ENCODE measurements around the gene AHI1.
"Not testable (repeated sequence)": the region's sequence is repeated elsewhere in the genome, so short reads cannot be mapped to it uniquely, and the experiment has no call there.

The AHI1 gene

GRCh38 chr6:135358251-135358821, 139.2 kb downstream of the AHI1 start:
- Histone ChIP-seq H3K4me1 (ENCODE audit: control insufficient read depth, insufficient read depth, low read length, poor library complexity, severe bottlenecking) (no peaks in the 10 kb centered on the region), H3K4me3 (ENCODE audit: extremely low read depth, insufficient read depth, low read length, poor library complexity, severe bottlenecking) (no peak overlapping the region), H3K36me3 (ENCODE audit: control insufficient read depth, insufficient read depth, low read length) (no peaks in the 10 kb centered on the region), H3K27ac (ENCODE audit: low read depth, low read length, severe bottlenecking) (no peak overlapping the region), H3K9me3 (ENCODE audit: control insufficient read depth, low read length) (no peaks in the 10 kb centered on the region)
- 100% methylated on average over 1 of the region's 1 CpG; no CpG with 5 or more reads in 1 of the 2 experiments for WGBS, 2 experiments (ENCODE audit: insufficient coverage in 2 of 2)

- Histone ChIP-seq H3K4me3 (ENCODE audit: extremely low read depth, insufficient read depth, low read length, poor library complexity, severe bottlenecking) (no peak overlapping the region), H3K36me3 (ENCODE audit: control insufficient read depth, insufficient read depth, low read length) (no peaks in the 10 kb centered on the region), H3K9me3 (ENCODE audit: control insufficient read depth, low read length) (no peaks in the 10 kb centered on the region), H3K4me1 (ENCODE audit: control insufficient read depth, insufficient read depth, low read length, poor library complexity, severe bottlenecking) (no peaks in the 10 kb centered on the region), H3K27ac (ENCODE audit: low read depth, low read length, severe bottlenecking) (no peak overlapping the region)
- no CpG with 5 or more reads among the region's 1 CpG for WGBS, 2 experiments (ENCODE audit: insufficient coverage in 2 of 2)
Measured at GRCh38 chr6:135354407-135354806, 143.1 kb downstream of the AHI1 start.

DNA sequence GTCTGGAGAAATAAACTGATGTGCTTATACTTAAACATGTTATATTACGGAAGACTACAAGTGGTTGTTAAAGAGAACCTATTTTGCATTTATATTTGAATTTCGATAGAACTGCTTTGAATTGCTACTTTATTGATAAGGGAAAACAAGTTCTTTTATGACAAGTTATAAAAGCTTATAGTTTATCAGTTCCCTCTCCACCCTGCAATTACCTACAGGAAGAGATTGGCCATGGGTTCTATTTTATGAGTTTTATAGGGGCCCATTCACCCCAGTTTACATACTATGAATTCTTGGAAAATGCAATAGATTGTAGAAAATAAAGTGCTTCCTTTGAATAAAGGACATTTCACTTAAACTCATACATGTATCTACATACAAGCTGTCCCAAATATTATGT, 144.4 kb downstream of the AHI1 start:
- H3K4me1 ChIP-seq (ENCODE audit: control insufficient read depth, insufficient read depth, low read length, poor library complexity, severe bottlenecking) = no peaks in the 10 kb centered on the region
- no peak overlapping the region for H3K4me3 ChIP-seq (ENCODE audit: extremely low read depth, insufficient read depth, low read length, poor library complexity, severe bottlenecking)
- 100% methylated on average over 1 of the region's 2 CpGs; no CpG with 5 or more reads in 1 of the 2 experiments for WGBS, 2 experiments (ENCODE audit: insufficient coverage in 2 of 2)
- H3K9me3 ChIP-seq (ENCODE audit: control insufficient read depth, low read length) = no peaks in the 10 kb centered on the region
- no peak overlapping the region for H3K27ac ChIP-seq (ENCODE audit: low read depth, low read length, severe bottlenecking)
- H3K36me3 ChIP-seq (ENCODE audit: control insufficient read depth, insufficient read depth, low read length) = no peaks in the 10 kb centered on the region

- Histone ChIP-seq H3K27ac (ENCODE audit: low read depth, low read length, severe bottlenecking) (no peak overlapping the region), H3K4me1 (ENCODE audit: control insufficient read depth, insufficient read depth, low read length, poor library complexity, severe bottlenecking) (peaks cover 6% of the 10 kb centered on the region)
Measured at GRCh38 chr6:135351635-135352034, 145.9 kb downstream of the AHI1 start.

GRCh38 chr6:135347887-135348286, 149.7 kb downstream of the AHI1 start:
- Histone ChIP-seq H3K36me3 (ENCODE audit: control insufficient read depth, insufficient read depth, low read length) (no peaks in the 10 kb centered on the region), H3K27ac (ENCODE audit: low read depth, low read length, severe bottlenecking) (no peak overlapping the region), H3K4me3 (ENCODE audit: extremely low read depth, insufficient read depth, low read length, poor library complexity, severe bottlenecking) (no peak overlapping the region), H3K9me3 (ENCODE audit: control insufficient read depth, low read length) (no peaks in the 10 kb centered on the region), H3K4me1 (ENCODE audit: control insufficient read depth, insufficient read depth, low read length, poor library complexity, severe bottlenecking) (peaks cover 7% of the 10 kb centered on the region)
- WGBS, 2 experiments (ENCODE audit: insufficient coverage in 2 of 2) = 85 to 87% methylated on average over 2 to 3 of the region's 4 CpGs

More at GRCh38 chr6:135351635-135352034, 145.9 kb downstream of the AHI1 start:
- 100% methylated on average over 1 of the region's 1 CpG; no CpG with 5 or more reads in 1 of the 2 experiments for WGBS, 2 experiments (ENCODE audit: insufficient coverage in 2 of 2)
- Histone ChIP-seq H3K9me3 (ENCODE audit: control insufficient read depth, low read length) (no peaks in the 10 kb centered on the region), H3K36me3 (ENCODE audit: control insufficient read depth, insufficient read depth, low read length) (no peaks in the 10 kb centered on the region), H3K4me3 (ENCODE audit: extremely low read depth, insufficient read depth, low read length, poor library complexity, severe bottlenecking) (no peak overlapping the region)

DNA sequence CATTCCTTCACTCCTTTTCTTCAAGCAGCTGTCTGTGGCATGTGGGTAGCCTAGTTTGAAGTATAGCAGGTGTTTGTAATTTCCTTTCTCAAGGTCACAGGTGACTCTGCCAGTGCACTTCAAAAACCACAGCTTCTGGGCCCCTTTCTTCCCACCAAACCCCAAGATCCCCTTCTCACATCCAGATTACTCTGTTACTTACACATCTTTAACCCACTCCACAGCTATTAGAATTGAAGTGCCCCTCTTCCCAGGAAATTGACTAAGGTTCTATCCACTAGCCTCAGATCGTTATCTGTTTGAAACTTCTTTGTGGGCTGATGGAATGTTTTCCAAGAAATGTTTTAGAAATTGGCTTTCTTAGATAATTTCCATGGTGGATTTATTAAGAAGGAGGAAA, 150.8 kb downstream of the AHI1 start:
- peaks cover 7% of the 10 kb centered on the region for H3K4me1 ChIP-seq (ENCODE audit: control insufficient read depth, insufficient read depth, low read length, poor library complexity, severe bottlenecking)
- H3K4me3 ChIP-seq (ENCODE audit: extremely low read depth, insufficient read depth, low read length, poor library complexity, severe bottlenecking) = no peak overlapping the region
- H3K36me3 ChIP-seq (ENCODE audit: control insufficient read depth, insufficient read depth, low read length) = no peaks in the 10 kb centered on the region
- no CpG with 5 or more reads among the region's 1 CpG for WGBS, 2 experiments (ENCODE audit: insufficient coverage in 2 of 2)
- H3K27ac ChIP-seq (ENCODE audit: low read depth, low read length, severe bottlenecking) = no peak overlapping the region
- no peaks in the 10 kb centered on the region for H3K9me3 ChIP-seq (ENCODE audit: control insufficient read depth, low read length)

DNA sequence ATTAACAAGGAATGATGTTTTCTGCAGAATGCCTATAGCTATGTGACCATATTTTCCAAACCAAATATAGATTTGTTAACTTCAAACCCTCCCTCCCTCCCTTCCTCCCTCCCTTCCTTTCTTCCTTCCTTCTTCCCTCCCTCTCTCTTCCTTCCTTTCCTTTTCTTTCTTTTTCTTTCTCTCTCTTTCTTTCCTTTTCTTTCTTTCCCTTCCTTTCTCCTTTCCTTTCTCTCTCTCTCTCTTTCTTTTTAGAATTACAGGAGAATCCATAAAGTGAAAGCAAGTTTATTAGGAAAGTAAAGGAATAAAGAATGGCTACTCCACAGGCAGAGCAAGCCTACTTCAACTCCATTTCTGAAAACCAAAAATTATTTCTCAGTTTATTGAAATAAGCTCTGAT, 153.0 kb downstream of the AHI1 start:
- Histone ChIP-seq H3K27ac (ENCODE audit: low read depth, low read length, severe bottlenecking) (no peak overlapping the region), H3K4me3 (ENCODE audit: extremely low read depth, insufficient read depth, low read length, poor library complexity, severe bottlenecking) (no peak overlapping the region), H3K4me1 (ENCODE audit: control insufficient read depth, insufficient read depth, low read length, poor library complexity, severe bottlenecking) (peaks cover 7% of the 10 kb centered on the region), H3K36me3 (ENCODE audit: control insufficient read depth, insufficient read depth, low read length) (no peaks in the 10 kb centered on the region), H3K9me3 (ENCODE audit: control insufficient read depth, low read length) (no peaks in the 10 kb centered on the region)

DNA sequence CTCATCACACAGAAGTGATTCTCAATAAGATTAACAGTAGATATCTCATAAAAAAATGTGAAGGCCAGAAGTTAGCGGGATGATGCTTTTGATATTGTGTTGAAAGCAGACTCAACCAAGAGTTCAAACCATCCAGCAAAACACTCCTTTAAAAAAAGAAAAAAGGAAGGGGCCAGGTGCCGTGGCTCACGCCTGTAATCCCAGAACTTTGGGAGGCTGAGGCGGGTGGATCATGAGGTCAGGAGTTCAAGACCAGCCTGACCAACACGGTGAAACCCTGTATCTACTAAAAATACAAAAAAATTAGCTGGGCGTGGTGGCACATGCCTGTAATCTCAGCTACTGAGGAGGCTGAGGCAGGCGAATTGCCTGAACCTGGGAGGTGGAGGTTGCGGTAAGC, 157.6 kb downstream of the AHI1 start:
- 51 to 97% methylated on average over 3 to 6 of the region's 8 CpGs for WGBS, 2 experiments (ENCODE audit: insufficient coverage in 2 of 2)
- H3K27ac ChIP-seq (ENCODE audit: low read depth, low read length, severe bottlenecking); H3K9me3 ChIP-seq (ENCODE audit: control insufficient read depth, low read length); H3K4me1 ChIP-seq (ENCODE audit: control insufficient read depth, insufficient read depth, low read length, poor library complexity, severe bottlenecking); H3K4me3 ChIP-seq (ENCODE audit: extremely low read depth, insufficient read depth, low read length, poor library complexity, severe bottlenecking); H3K36me3 ChIP-seq (ENCODE audit: control insufficient read depth, insufficient read depth, low read length): not testable (repeated sequence)

DNA sequence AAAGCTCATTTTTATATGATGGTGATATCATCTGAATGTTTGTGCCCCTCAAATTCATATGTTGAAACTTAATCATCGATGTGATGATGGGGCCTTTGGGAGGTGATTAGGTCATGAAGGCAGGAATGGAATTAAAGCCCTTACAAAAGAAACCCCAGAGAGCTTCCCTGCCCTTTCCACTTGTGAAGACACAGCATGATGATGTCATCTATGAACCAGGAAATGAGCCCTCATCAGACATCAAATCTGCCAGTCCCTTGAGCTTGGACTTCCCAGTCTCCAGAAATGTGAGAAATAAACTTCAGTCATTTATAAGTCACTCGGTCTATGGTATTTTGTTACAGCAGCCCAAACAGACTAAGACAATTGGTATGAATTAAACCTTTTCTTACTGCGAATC, 163.4 kb downstream of the AHI1 start:
- no peak overlapping the region for H3K27ac ChIP-seq (ENCODE audit: low read depth, low read length, severe bottlenecking)
- WGBS, 2 experiments (ENCODE audit: insufficient coverage in 2 of 2) = 100% methylated on average over 1 of the region's 3 CpGs; no CpG with 5 or more reads in 1 of the 2 experiments
- H3K36me3 ChIP-seq (ENCODE audit: control insufficient read depth, insufficient read depth, low read length) = no peaks in the 10 kb centered on the region
- no peak overlapping the region for H3K4me3 ChIP-seq (ENCODE audit: extremely low read depth, insufficient read depth, low read length, poor library complexity, severe bottlenecking)
- no peaks in the 10 kb centered on the region for H3K4me1 ChIP-seq (ENCODE audit: control insufficient read depth, insufficient read depth, low read length, poor library complexity, severe bottlenecking)
- no peaks in the 10 kb centered on the region for H3K9me3 ChIP-seq (ENCODE audit: control insufficient read depth, low read length)

GRCh38 chr6:135331002-135331401, 166.5 kb downstream of the AHI1 start:
- Histone ChIP-seq H3K9me3 (ENCODE audit: control insufficient read depth, low read length) (no peaks in the 10 kb centered on the region), H3K36me3 (ENCODE audit: control insufficient read depth, insufficient read depth, low read length) (no peaks in the 10 kb centered on the region), H3K4me1 (ENCODE audit: control insufficient read depth, insufficient read depth, low read length, poor library complexity, severe bottlenecking) (no peaks in the 10 kb centered on the region), H3K4me3 (ENCODE audit: extremely low read depth, insufficient read depth, low read length, poor library complexity, severe bottlenecking) (no peak overlapping the region), H3K27ac (ENCODE audit: low read depth, low read length, severe bottlenecking) (no peak overlapping the region)
- 100% methylated on average over 1 to 2 of the region's 2 CpGs for WGBS, 2 experiments (ENCODE audit: insufficient coverage in 2 of 2)

DNA sequence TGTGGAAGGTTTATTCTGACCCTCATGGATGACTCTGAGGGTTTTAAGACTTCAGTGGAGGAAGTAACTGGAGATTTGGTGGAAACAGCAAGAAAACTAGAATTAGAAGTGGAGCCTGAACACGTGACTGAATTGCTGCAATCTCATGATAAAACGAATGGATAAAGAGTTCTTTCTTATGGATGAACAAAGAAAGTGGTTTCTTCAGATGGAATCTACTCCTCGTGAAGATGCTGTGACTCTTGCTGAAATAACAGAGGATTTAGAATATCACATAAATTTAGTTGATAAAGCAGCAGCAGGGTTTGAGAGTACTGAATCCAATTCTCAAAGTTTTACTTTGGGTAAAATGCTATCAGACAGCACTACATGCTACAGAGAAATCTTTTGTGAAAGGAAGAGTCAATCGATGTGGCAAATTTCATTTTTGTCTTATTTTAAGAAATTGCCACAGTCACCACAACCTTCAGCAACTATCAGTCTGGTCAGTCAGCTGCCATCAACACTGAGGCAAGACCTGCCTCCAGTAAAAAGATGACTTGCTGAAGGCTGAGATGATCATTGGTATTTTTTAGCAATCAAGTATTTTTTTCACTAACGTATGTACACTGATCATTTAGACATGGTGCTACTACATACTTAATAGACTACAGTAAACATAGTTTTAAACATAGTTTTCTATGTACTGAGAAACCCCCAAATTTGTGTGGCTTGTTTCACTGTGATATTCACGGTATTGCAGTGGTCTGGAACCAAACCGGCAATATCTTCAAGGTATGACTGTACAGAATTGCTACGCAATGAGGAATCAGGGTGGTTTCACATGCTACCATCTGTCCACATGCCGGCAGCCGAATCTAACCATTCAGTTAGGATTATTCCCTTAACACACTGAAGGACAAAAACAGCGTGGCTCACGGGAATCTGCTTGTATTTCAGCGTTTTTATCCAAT, 167.4 kb downstream of the AHI1 start:
- H3K4me3 ChIP-seq (ENCODE audit: extremely low read depth, insufficient read depth, low read length, poor library complexity, severe bottlenecking) = no peak overlapping the region
- no peaks in the 10 kb centered on the region for H3K36me3 ChIP-seq (ENCODE audit: control insufficient read depth, insufficient read depth, low read length)
- H3K9me3 ChIP-seq (ENCODE audit: control insufficient read depth, low read length) = no peaks in the 10 kb centered on the region
- no peak overlapping the region for H3K27ac ChIP-seq (ENCODE audit: low read depth, low read length, severe bottlenecking)
- no peaks in the 10 kb centered on the region for H3K4me1 ChIP-seq (ENCODE audit: control insufficient read depth, insufficient read depth, low read length, poor library complexity, severe bottlenecking)
- WGBS, 2 experiments (ENCODE audit: insufficient coverage in 2 of 2) = 85 to 93% methylated on average over 7 to 9 of the region's 13 CpGs

All from mesodermal cell (in vitro differentiated cells).